Limb (tissue), 2 donors: Measurements from ENCODE around the gene FAM241B.

Experiments
- DNase-seq, 2 donors: peaks; one replicate each; pipeline ENCODE4 v3.0.0-alpha.2; 2016; ENCODE audit errors: extremely low spot score in 2 of 2

The FAM241B gene

DNA sequence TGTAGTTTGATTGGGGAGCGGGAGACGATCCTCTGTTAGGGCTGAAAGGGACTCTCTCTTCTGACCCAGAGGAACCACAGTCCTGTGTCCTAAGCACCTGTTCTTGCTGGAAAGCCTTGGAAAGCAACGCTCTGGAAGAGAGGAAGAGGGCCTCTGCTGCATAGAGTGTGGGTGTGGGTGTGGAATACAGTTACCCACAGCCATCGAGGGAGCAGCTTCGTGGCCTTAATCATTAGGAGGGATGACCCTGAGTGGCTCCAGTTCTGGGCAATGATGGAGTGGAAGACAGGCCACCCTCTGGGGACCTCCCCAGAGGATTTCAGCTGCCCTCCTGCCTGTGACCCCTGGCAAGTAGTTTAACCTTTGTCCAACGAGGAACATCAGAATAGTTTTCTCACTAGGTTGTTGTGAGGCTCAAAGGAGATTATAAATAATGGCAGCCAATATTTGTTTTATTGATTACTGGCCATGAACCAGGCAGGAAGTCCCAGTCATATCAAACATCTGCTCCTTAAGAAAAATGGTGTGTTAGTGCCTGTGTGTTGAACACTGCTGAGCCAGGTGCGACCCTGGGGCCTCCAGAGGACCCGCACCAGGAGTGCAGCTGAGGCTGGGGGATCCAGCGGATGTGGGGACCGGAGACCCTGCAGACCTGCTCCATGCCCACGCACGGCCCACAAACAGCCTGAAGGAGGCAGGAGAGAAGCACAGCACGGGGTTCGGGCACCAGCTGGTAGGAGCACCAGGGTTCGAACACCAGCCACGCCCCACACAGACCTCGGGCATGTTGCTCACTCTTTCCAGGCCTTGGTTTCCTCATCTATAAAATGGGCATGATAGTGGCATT, 35.6 kb downstream of the FAM241B start:
- DNase-seq, result no peak

DNA sequence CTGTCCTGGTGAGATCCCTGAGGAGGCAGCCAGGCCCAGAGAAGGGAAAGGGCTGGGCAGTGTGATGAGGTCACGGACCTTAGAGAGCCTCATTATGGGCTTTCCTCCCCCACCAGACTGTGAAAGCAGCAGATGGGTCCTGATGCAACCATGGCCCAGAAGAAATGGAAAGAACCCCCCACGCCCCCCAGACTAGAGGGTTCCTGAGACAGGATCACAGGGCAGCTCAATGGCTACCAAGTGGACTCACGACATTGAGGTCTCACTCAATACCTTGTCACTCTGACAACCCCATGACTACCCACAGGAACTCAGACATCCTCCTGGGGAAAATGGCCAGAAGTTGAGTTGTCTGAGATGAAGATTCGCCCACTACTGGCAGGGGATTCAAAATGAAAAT, 36.7 kb downstream of the FAM241B start:
- no peak for DNase-seq

DNA sequence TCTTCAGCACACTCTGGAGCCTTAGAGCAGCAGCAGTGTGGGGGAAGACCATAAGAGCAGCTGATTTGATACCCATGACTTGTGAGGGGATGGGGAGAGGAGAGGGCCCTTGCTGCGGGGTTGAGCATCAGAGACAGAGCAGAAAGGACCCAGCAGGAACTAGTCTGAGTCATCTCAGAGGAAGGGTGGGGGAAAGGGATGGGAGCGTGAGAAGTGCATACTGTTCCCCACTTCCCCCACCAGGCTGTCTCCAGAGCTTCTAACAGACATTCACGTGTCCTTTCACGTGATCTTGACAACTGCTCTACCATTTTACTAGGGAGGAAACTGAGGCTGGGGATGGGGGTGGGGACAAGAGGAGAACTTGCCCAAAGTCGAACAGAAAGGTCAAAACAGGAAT, 38.7 kb downstream of the FAM241B start:
- DNase-seq, result no peak

DNA sequence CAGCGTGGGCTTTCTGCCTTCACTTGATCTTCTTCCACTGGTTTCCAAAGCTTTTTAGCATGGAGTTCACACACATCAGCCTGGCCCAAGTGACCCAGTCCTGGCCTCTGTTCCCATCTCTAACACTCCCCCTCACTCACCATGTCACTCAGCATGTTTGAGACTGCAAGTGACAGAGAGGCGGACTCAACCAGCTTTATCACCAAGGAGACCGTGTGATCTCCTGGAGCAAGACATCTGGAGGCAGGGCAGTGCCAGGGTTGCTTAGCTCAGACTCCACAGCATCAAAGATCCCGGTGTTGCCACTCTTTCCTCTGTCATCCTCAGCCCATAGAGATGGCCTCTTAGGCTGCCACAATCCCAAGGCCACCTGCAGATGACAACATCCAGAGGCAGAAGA, 39.4 kb downstream of the FAM241B start:
- no peak for DNase-seq

DNA sequence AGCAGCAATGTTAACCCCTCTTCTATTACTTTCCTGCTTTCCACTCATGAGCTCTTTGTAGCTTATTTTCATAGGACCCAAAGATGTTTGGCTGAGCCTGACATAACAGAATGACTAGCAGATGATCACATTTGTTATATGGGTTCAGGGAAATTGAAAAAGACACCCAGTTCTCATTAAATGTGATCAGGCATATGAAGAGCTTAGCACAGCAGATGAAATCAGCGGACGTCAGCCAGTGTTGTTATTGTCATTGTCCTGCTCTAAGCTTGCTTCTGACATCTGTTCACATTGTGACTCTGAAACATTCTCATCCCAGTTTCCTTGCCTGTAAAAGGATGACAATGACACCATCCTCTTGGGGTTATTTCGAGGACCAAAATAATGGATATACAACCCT, 43.5 kb downstream of the FAM241B start:
- no peak for DNase-seq

DNA sequence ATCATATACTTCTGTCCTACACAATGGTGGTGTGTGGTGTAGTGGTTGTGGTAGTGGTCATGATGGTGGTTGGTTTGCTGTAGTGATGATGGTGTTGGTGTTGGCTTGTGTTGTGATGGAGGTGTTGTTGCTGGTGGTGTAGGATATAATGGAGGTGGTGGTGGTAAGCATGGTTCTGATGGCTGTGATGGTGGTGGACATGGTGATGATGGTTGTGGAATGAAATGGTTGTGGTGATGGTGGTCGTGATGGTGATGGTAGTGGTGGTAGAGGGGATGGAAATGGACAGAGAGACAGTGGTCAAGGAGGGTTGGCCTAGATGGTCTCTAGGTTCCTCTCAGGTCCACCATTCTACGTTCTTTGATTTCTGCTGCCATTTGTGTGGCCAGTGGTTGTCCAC, 44.7 kb downstream of the FAM241B start:
- no peak for DNase-seq

DNA sequence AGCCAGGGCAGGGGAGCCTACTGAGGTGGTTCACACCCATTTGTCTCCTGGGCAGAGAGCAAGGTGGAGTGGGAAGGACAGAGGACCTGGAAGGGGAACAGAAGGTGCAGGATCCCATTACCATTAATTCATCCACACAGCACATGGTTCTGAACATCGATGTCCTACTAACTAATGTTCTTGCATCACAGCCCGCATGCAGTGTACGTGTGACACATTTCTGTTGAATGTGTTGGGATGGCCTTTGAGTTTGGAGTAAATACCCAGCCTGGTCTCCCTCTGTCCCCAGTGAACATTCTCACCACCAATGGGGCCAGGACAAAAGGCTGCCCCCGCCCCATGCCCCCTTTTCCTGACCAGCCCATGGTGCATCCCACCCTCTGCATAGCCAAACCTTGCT, 46.3 kb downstream of the FAM241B start:
- no peak for DNase-seq

DNA sequence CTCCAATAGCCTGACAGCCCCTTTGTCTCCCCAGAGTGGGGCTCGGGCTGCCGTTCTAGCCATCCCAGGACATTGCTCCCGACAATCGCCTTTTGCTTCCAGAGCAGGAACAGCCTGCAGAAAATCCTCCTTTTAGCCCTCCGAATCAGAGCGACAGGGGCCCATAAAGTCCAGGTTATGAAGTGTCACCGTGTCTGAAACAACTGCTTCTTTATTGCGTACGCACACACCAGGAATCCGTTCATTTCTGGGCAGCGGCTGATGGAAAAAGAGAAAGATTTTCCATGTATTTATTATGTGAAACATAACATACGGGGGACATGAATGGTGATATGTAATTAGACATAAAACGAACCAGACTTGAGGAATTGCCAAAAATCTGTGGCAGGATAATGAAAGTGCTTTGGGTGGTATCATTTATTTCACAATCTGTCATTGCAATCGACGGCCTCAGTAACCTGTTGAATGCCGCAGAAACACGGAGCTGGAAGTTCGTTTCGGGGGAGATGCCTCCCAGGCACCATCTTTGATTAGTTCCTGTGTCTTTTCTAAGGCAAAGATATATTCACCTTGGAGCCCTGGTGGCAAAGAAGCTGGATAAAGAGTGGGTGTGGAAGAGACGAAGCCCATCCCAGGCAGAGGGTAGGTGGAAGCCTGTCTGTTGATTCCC, 48.1 kb downstream of the FAM241B start:
- peak; percentile 53 to 54 for DNase-seq

DNA sequence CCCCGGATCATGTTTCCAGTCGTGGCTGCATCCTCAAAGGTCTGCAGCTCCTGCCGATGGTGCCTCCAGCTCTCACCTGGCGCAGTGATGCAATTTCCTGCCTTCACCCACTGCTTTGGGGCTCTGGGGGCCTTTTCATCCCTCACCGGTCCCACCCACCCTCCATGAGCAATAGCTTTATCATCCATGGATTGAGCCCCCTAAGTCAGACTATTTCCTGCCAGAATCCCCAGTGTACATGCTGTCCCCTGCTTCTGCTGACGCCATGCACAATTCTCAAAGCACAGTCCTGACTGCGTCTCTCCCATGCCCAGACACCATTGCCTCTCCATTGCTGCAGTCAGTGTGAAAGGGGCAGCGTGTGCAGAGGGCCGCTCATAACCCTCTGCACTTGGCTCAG, 49.7 kb downstream of the FAM241B start:
- DNase-seq, result no peak

DNA sequence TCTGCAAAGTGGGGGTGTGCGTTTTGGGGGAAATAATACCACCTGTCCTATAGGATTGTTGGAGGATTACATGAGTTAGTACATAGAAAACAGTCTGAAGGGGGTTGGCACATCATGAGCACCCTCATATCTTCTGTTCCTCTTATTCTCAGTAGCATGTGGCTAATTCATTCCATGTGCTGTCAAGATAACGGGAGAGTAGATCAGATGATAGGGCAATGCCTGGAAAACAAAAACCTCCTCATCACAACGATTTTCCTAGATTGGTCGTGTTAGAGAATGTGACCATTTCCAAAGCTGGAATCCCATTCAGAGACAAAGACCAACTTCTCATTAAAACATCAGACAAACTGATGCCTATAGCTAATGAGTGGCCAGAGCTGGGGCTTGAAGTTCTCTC, 50.6 kb downstream of the FAM241B start:
- no peak for DNase-seq

DNA sequence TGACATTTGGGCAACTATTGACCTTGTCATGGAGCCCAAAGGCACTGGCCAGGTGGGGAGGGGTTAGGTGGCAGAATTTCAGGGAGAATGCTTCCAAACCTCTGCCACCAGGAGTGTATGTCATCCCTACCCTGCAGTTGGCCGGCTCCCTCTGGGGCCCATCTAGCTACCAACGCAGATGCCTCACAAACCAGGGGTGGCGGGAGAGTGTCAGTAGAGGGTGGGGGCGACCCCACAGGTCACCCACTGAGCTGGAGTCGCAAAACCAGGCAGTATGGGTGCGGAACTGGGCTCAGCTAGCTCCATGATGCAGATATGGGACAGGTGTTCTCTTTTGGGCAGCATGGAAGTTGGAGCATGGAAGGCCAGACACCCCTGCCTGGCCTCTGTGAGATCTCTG, 51.4 kb downstream of the FAM241B start:
- DNase-seq, result no peak

DNA sequence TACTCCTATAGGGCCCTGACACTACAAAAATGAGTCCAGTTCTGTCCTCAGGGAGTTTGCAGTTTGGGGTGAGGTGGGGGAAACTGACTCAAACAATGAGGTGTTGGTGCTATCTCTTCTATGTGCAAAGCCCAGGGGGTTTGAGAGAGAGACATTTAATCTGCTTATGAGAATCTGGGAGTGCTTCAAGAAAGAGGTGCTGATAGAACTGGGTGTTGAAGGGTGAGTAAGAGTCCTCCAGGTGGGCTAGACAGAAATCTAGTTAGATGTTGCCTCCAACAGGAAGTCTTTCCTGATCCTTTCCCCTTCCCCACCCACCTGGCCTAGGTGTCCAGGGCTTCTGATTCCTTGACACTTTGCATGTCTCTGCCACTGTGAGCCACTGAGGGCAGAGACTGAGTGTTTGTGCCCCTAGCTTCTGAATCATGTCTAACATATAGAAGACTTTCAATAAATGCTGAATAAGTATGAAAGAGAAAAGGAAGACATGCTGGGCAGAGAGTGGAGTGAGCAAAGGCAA, 53.0 kb downstream of the FAM241B start:
- DNase-seq, result no peak
